GM12865 (cell line): Measurements from ENCODE around the gene MOGAT3.

Experiments
- DNase-seq: peaks from one replicate; pipeline ENCODE4 v3.0.0; 2010; ENCODE audit warnings: low read depth
- H3K4me3 ChIP-seq: 2 replicates; pipeline ENCODE4 v1.5.1; 2011; ENCODE audit warnings: mild to moderate bottlenecking, low read depth, low read length, control low read depth
- CTCF ChIP-seq: IDR thresholded peaks from 2 replicates; pipeline ENCODE4 v1.5.1; 2011; ENCODE audit warnings: low read length, control low read depth, low read depth, inconsistent platforms; ENCODE audit not compliant: insufficient read depth; ENCODE audit errors: missing control alignments

MOGAT3 gene

GRCh38 chr7:101241443-101242349, 40.9 kb upstream of the MOGAT3 start:
- H3K4me3 ChIP-seq: no peak overlapping the region
- no peak for TF ChIP-seq CTCF
- DNase-seq: no peak

GRCh38 chr7:101241015-101241363, 40.2 kb upstream of the MOGAT3 start:
- H3K4me3 ChIP-seq: no peak overlapping the region
- no peak for TF ChIP-seq CTCF
- DNase-seq: no peak

GRCh38 chr7:101240226-101241014, 39.6 kb upstream of the MOGAT3 start:
- no peak for DNase-seq
- no peak overlapping the region for H3K4me3 ChIP-seq
- no peak for TF ChIP-seq CTCF

GRCh38 chr7:101239951-101240220, 39.0 kb upstream of the MOGAT3 start:
- no peak for TF ChIP-seq CTCF
- no peak for DNase-seq

GRCh38 chr7:101239191-101239950, 38.5 kb upstream of the MOGAT3 start:
- no peak for TF ChIP-seq CTCF
- H3K4me3 ChIP-seq: no peak overlapping the region
- DNase-seq: no peak

More at GRCh38 chr7:101239951-101240220, 39.0 kb upstream of the MOGAT3 start:
- H3K4me3 ChIP-seq: no peak overlapping the region

- H3K4me3 ChIP-seq: no peak overlapping the region
- DNase-seq: no peak
Observed at GRCh38 chr7:101238226-101239182, 37.7 kb upstream of the MOGAT3 start.

More at GRCh38 chr7:101238226-101239182, 37.7 kb upstream of the MOGAT3 start:
- no peak for TF ChIP-seq CTCF
